ENCODE results near the gene CMIP.

Gene CMIP

DNA sequence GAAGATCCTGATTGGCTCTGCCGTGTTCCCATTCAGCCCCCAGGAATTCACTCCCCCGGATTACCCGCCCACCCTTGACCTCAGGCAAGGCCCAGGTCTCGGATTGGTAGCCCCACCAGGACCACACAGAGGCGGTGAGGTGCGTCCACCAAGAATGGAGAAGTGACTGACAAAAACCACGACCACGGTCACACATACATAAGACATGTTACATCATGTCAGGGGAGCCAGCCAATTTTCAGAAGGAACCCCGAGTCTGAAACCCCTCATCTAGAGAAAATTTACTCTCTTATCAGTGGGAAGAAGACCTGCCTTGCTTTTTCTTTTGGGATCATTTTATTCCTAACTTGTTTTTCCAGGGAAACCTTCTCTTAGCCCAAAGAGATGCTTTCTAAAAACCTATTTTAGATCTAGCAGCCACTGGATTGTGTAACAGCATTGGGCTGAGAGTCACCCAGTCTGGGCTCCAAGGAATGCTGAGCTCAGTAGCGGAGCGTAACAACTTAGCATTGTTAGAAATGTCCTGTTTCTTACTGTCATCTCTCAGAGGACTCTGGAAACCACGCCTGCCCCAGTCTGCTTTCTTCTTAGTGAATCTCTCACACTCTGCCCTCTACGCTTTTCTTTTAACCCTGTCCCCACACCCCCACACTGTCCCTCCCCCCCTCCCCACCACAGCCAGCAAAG, 164.1 kb downstream of the CMIP start:
- DNase-seq (ENCODE audit: low read depth): no peak

DNA sequence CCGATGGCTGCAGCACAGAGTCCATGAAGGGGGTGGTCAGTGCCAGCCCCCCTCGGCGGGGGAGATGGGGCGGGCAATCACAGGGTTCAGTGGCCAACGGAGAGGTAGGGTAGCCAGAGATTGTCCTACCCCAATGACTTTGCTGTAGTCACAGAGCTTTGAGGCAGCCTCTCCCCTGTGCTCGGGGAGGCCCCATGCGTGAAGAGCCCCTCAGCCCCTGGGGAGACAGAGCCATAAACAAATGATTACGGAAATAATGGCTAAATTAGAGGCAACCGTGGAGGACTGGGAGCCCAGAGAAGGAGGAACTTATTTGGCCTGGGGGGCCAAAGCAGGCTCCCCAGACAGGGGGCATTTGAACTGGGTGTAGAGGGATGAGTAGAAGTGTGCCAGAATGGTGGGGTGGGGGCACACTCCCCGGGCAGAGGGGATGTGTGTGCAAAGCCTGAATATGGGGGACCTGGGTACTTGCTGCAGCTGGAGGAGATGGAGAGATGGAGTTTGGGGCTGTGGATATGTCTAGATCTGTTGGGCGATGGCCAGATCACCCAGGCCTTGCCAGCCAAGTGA, 164.8 kb downstream of the CMIP start:
- DNase-seq (ENCODE audit: low read depth): no peak

DNA sequence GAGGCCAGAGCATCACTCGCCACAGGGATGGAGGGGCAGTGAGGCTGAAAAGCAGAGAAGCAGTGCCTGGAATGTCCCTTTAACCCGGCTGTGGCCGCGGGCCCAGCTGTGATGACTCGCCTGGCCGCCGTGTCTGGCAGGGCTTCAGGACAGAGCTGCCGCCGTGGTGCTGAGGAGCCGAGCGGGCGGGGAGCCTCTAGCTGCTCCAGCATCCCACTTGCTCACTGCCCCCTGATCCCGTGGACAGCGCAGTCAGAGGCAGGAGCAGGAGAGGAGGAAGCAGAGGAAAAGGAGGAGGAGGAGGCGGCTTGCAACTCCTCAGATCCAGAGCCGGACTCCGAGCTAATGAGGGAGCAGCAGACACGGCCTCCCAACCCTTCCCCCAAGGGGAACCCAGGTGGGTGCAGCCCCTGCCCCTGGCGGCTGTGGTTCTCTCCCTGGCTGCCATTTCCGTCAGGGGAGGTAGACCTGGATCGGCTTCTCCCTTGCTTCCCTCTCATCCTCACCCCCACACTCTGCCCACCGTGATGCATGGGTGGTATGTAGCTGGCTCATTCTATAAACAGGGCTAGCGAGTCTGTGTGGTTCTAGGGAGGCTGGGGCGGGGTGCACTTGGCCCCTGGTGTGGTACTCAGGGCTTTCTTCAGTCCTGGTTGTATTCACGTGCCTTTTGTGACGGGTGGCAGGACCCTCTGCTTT, 165.7 kb downstream of the CMIP start:
- no peak for DNase-seq (ENCODE audit: low read depth)

DNA sequence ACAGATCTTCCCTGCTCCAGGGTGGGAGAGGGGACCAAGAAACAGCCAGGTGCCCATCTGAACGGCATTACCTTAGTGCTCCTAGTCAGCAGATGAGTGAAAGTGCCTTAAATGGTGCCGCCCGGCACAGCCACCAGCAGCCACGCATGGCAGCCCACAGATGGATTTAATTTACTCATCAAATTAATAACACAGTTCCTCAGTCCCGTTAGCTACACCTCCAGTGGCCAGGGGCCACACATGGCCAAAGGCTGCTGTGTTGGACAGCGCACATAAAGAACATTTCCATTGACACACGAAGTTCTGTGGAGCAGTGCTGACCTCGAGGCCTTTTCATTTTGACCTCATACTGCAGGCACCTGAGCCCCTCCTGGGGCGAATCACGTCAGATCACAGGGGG, 166.3 kb downstream of the CMIP start:
- no peak for DNase-seq (ENCODE audit: low read depth)

DNA sequence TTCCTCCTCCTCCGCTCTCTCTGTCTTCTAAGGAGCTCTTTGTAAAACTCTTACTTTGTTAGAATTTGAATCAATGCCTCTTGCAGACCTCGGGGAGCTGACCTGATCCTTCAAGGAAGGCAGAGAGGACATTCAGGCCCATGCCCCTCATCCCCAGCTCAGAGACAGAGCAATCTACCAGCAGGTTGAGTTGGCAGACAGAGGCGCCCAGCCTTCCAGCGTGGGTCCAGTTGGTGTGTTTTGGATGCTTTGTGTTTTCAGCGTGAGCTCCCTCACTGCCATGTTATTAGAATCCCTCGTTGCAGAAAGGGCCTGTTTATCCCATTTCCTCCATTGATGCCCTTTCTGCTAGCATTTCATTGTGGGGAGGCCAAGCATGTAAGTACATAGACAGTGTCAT, 167.1 kb downstream of the CMIP start:
- DNase-seq (ENCODE audit: low read depth): no peak

DNA sequence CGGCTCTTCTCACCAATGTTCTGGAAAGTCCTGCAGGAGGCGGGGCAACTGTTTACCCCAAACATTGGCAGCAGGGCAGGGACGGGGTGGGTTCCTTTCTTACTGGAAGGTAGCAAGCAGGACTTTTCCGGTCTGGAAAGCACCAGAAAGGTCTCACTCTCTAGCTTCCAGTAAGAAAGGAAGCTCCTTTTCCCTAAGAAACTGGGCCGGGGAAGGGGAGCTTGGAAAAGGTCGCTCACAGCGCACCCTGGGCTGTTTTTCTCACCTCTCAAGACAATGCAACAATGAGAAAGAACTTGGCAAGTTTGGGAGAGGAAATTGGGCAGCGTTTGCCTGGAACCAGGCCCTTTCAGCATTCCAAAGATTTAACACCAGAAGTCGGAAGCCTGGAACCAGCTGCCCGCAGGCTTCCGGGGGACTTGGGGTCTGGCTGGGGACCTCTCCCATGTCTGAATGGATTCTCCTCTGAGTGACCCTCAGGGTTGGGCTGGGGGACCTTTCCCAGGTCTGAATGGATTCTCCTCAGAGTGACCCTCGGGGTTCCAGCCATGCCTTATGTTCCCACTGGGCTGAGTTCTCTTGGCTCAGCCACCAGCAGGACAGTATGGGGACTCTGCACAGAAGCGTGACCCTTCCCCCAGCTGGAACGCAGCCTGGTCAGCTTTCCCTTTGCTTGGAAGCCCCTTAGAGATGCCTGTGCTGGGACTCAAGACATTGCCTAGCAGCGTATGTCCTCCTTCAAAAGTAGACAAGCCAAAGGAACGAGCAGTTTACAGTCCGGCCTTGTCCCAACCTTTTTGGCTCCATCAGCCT, 167.9 kb downstream of the CMIP start:
- no peak for DNase-seq (ENCODE audit: low read depth)

DNA sequence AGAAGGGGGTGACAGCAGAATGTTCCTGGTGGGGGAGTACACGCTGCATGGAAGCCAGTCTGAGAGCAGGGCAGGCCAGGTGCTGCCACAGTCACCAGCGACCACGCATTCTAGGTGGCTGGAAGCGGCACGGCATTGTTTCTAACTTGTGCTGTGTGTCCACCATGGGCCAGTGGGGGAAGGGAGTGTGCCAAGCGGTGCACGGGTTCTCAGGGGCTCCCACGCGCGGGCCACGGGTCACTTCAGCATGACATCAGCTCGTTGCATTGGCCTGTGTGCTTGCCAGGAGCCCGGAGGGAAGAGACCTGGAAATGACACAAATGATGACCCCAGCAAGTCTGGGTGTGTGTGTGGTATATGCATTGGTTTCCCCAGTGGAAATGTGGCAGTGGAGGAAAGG, 169.6 kb downstream of the CMIP start:
- no peak for DNase-seq (ENCODE audit: low read depth)

DNA sequence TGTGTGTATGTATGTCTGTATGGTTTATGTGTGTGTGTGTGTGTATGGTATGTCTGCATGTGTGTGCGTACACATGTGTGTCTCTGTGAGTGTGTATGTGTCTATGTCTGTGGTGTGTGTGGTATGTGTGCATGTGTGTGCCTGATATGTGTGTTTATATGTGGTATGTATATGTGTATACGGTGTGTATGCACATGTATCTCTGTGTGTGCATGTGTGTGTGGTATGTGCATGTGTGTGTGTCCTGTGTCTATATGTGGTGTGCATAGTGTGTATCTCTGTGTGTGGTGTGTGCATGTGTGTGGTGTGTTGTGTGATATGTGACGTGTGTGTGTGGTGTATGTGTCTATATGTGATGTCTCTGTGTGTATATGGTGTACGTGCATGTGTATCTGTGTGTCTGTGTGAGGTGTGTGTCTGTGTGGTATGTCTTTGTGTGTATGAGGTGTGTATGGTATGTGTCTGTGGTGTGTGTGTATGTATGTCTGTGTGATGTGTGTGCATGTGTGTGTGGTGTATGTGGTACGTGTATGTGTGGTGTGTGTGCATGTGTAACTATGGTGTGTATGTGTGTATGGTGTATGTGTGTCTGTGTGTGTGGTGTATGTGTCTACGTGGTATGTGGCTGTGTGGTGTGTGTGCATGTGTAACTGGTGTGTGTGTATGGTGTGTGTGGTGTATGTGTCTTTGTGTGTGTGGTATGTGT, 170.2 kb downstream of the CMIP start:
- DNase-seq (ENCODE audit: low read depth): no peak

DNA sequence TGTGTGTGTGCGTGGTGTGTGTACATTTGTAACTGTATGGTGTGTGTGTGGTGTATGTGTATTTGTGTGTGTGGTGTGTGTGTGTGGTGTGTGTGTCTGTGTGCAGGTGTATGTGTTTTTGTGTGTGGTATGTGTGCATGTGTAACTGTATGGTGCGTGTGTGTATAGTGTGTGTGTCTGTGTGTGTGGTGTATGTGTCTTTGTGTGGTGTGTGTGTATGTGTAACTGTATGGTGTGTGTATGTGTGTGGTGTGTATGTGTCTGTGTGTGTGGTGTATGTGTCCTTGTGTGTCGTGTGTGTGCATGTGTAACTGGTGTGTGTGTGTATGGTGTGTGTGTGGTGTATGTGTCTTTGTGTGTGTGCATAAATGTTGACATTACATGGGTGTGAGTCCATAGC, 170.8 kb downstream of the CMIP start:
- DNase-seq (ENCODE audit: low read depth): no peak

DNA sequence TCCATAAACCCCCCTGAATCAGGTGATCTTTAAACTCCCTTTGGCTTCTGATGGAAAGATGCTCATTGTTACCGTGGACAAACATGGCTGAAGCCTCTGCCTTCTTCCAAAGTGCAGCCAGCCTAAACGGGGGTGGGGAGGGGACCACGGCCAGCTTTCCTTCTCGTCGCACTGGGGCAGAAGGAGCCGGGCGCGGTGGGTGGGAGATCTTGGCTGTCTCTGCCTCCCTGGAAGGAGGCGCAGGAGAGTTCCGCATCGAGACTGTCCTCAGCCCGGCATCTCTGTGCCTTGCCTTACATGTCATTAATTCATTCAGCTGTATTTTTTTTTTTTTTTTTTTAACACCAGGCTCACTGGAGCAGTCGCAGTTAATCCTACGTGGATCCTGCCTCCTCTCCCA, 171.2 kb downstream of the CMIP start:
- no peak for DNase-seq (ENCODE audit: low read depth)

DNA sequence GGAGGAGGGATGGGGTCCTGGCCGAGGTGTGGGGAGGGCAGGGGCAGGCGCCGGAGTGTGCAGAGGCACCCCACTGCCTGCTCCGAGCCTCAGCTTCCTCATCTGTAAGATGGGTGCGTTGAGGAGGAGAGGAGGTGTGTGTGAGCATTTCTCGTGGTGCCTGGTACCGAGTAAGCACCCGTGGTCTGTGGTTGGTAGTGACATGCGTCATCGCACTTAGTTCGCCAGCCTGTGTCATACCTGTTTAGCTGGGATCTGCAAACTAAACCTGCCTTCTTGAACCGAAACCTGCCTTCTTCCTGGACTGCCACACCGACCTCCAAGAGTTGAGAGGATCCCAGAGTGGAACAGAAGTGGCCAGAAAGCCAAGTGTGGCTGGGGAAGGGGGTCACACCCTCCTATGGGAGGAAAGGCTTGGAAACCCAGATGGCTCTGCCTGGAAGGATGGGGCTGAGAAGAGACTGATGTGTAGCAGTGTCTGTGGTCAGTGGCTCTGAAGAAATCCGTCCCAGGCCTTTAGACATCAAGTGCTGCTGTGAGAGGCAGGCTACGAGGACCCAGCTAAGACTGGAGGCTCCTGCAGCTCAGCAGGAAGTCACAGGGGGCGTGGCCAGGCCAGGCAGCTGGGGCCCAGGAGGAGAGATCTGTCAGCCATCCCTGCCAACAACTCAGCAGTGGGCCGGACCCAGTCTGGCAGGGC, 171.9 kb downstream of the CMIP start:
- peak; percentile 33 for DNase-seq (ENCODE audit: low read depth)

DNA sequence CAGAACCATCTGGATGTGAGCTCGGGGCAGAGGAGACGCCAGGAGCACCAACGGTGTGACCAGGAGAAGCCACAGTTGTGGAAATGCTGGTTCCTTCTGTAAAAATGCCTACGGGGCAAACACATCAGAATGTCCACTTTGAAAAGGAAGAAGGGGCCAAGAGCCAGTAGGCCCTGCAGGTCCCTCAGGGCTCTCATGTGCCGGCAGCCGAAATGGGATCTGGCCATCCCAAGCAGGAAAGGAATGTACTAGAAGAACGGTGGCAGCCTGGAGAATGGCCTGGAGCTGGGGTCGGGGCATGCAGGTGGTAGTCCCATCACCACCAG, 172.4 kb downstream of the CMIP start:
- no peak for DNase-seq (ENCODE audit: low read depth)

DNA sequence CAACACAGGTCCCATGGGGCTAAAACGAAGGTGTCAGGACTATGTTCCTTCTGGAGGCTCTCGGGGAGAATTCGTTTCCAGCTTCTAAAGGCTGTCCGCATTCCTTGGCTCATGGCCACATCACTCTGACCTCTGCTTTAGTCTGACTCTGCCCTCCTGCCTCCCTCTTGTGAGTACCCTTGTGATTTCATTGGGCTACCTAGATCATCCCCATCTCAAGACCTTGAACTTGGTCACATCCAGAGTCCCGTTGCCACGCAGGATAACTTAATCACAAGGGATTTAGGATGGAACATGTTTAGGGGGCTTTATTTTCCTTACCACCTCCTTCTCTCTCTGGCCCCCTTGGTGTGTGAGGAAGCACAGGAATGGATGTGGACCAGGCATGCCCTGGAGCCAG, 173.6 kb downstream of the CMIP start:
- no peak for DNase-seq (ENCODE audit: low read depth)

DNA sequence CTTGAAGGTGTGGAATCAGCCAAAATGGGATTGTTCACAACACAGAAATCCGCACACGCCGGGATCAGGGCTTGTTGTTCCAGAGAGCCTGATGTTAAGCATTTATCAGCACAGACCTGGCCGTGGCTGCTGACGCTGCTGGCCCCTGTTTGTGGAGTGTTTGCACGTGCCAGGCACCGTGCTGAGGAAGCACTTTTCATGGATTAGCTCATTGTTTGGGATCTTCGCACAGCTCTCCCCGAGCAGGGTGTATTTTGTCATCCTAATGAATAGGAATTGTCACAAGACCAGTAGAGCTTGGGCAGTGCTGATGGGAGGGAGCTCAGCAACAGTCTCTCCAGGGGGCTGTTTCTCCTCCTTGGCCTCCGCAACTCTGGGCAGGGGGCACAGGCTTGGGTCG, 174.1 kb downstream of the CMIP start:
- no peak for DNase-seq (ENCODE audit: low read depth)

DNA sequence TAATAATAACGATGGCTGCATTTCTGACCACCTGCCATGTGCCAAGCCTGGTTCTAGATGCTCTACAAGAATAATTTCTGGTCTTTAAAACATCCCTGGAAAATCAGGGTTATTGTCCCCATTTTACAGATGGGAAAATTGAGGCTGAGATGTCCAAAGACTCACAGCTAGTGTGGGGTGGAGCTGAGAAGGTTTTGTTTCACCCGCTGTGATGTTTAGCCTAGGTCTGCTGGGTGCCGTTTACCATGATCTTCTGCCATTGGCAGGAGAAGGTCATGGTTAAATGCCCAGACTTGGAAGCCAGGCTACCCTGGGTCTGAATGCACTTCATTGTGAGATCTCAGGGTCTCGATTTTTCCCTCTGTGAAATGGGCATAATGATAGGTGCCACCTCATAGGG, 175.4 kb downstream of the CMIP start:
- DNase-seq (ENCODE audit: low read depth): no peak

DNA sequence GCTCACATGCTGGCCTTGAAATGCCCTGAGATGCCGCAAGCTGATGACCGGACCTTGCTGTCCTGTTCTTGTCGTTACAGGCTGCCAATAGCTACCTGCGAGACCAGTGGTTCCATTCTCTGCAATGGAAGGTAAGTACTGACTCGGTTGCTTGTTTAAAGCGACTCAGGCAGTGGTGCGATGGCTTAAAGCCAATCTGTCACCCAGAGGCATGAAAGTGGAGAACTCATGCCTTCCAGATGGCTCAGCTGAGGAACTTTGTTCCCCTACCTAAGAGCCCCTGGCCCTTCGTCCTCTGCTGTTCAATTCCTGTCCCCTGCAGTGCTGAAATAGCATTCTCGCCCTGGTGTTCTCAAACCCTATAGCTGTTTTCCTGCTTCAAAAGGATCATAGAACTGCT, 176.2 kb downstream of the CMIP start:
- DNase-seq (ENCODE audit: low read depth): no peak

DNA sequence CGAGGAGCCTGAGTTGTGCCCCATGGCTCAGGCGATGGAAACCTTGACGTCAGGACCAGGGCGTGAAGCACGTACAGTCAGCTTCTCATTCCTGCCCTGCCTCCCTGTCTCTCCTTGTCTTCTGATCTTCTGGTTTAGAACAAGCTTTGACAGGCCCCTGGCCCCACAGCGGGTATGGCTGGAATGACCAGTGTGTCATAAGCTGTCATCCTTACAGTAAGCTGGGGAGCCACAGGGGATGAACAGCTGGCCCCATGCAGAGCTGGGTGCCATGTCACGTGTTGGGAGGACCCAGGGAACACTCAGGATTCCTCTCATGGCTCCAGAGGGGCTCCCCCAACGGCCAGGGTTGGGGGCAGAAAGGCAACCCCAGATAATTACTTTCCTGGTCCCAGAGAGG, 176.9 kb downstream of the CMIP start:
- no peak for DNase-seq (ENCODE audit: low read depth)

DNA sequence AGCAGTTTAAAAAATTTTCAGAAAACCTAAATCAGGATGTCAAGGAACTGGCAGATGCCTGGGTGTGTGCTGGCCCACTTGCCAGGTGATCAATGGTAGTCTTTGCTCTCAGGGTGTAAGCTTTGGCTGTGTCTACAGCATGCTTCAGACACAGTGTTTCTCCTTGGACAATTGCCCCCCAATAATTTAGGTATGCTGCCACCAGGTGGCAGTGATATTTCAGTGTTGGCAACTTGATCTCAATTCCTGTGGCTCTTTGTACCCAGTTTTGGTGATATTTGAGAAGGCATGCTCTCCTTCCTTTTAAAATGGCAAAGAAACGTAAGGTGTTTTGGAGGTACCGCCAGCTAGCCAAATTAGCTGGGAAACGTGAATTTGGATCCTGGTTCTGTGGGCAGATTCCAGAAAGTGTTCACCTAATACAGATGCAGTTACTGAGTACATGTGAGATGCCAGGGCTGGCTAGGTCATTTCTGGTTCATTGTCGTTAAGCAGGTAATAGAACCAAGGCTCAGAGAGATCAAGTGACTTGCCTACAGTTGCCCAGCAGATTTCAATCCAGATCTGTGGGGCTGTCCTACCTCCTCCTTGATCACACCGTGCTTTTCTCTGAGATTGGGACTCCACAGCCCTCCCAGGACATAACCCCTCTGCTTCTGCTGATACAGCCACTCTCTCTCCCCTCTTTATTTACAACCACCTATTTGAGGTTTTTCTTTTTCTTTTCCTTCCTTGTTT, 178.9 kb downstream of the CMIP start:
- DNase-seq (ENCODE audit: low read depth): no peak

DNA sequence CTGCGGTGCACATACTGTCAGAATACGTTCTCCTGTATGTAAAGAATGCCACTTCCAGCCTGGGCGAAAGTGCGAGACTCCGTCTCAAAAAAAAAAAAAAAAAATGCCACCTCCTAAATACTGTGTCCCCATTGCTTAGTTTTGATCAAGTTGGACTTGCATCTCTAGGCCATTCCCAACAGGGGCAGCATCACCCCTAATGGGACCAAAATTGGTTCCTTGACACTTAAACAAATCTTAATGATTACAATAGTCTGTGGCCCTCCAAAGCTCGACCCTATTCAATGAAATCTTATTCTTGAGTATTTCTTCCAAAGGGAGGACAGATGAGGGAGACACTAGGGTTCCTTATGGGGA, 179.8 kb downstream of the CMIP start:
- no peak for DNase-seq (ENCODE audit: low read depth)

DNA sequence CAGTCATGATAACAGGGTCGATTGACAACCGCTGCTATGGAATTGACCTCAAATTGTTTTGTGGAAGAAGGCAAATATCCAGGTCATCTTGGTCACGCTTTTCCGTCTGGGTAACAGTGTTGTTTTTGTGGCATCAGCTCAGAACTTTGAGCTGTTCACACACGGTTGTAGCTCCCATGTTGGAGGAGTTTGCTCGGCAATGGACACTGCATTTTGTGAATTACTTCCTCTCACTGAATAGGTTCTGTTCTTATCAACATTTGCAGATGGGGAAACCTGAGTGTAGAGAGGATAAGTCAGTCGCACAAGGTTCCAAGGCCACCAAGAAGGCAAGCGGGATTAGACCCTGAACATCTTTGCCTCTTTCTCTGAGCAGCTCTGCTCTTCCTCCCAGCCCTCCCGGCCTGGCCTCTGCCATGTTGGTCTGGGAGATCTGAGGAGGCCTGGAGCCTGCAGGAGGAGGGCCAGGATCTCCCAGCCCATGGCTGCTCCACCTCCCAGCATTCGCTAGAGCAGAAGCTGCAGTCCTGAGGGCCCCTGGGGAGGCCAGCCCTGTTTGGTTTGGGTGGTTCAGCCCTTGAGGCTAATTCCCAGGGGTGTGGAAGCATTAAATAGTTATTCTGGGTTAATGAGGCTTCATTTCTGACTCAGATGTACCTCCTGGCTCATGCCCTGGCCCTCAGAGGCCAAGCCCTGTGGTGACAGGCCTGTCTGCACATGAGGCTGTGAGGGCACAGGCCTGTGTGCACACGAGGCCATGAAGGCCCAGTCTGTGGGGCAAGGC, 180.3 kb downstream of the CMIP start:
- DNase-seq (ENCODE audit: low read depth): no peak

All from fibroblast of the conjunctiva (primary cell).